BLaER1 (cell line): Measurements from ENCODE around the gene TOR4A.

Experiments
- H3K27ac ChIP-seq: shearing (Covaris generic); formaldehyde crosslinking; 2 replicates; pipeline ENCODE4 v1.8.1; 2022
- H3K27me3 ChIP-seq: shearing (Covaris generic); formaldehyde crosslinking; 2 replicates; pipeline ENCODE4 v1.8.1; 2022
- H3K36me3 ChIP-seq: shearing (Covaris generic); formaldehyde crosslinking; 2 replicates; pipeline ENCODE4 v1.8.1; 2022
- H3K4me1 ChIP-seq: shearing (Covaris generic); formaldehyde crosslinking; 2 replicates; pipeline ENCODE4 v1.8.1; 2022
- H3K4me2 ChIP-seq: shearing (Covaris generic); formaldehyde crosslinking; 2 replicates; pipeline ENCODE4 v1.8.1; 2022
- H3K4me3 ChIP-seq: shearing (Covaris generic); formaldehyde crosslinking; 2 replicates; pipeline ENCODE4 v1.8.1; 2022
- H3K9ac ChIP-seq: shearing (Covaris generic); formaldehyde crosslinking; 2 replicates; pipeline ENCODE4 v1.8.1; 2022
- H3K9me3 ChIP-seq: shearing (Covaris generic); formaldehyde crosslinking; 2 replicates; pipeline ENCODE4 v1.8.1; 2022
- H4K20me1 ChIP-seq: shearing (Covaris generic); formaldehyde crosslinking; 2 replicates; pipeline ENCODE4 v1.8.1; 2022
- Cebpa-rat ChIP-seq: shearing (Covaris generic); IDR thresholded peaks from 2 replicates; pipeline ENCODE4 v1.8.1; 2022

Gene TOR4A

DNA sequence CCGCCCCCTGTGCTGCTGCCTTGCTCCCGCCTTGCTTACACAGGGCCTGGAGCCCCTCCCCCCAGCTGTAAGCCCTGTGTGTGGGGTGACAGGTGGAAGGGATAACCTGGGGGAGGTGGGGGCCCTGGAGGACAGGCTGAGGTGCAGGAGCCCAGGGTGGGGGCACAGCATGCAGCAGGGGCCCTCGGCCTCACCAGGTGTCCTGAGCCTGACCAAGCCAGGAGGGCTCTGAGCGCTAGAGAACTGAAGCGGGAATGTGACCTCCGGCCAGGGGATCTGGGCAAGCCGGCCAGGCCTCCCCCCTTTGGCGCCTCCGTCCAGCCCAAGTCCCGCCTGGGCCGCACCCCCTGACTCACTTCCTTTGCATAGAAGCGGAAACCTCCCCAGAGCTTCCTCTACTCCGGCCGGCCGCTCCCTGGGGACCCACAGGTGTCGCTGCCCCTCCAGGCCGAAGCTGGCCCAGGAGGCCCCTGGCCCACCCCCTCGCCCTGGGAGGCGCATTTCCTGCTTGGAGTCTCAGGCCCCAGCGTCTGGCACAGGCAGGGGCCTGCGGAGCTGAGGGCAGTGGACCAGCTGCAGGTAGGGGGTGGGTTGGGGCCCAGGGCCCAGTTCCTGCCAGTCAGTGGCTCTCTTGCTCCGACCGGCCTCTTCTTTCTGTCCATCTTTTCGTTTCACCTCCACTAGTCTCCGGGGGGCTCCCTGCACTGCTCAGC, at the start of gene TOR4A:
Gene TOR4A (plus strand): TSS at position 398 of the 713 bp plus-strand sequence. CDS start 964 bp downstream, outside the sequence.
- H3K27me3 ChIP-seq: no peaks in the 10 kb centered on the region
- H3K36me3 ChIP-seq: peaks cover 26% of the 10 kb centered on the region
- peaks cover 7% of the 10 kb centered on the region; the same call in 1 of the 2 replicates for H4K20me1 ChIP-seq
- H3K4me3 ChIP-seq: peak within 1 kb of the TSS; percentile 62
- peaks cover 100% of the 10 kb centered on the region for H3K4me1 ChIP-seq
- H3K9me3 ChIP-seq: no peaks in the 10 kb centered on the region
- TF ChIP-seq Cebpa-rat: no peak
- peak within 1 kb of the TSS; percentile 94 for H3K27ac ChIP-seq
- H3K4me2 ChIP-seq: peak within 1 kb of the TSS; percentile 92
- H3K9ac ChIP-seq: peak within 1 kb of the TSS; percentile 78

DNA sequence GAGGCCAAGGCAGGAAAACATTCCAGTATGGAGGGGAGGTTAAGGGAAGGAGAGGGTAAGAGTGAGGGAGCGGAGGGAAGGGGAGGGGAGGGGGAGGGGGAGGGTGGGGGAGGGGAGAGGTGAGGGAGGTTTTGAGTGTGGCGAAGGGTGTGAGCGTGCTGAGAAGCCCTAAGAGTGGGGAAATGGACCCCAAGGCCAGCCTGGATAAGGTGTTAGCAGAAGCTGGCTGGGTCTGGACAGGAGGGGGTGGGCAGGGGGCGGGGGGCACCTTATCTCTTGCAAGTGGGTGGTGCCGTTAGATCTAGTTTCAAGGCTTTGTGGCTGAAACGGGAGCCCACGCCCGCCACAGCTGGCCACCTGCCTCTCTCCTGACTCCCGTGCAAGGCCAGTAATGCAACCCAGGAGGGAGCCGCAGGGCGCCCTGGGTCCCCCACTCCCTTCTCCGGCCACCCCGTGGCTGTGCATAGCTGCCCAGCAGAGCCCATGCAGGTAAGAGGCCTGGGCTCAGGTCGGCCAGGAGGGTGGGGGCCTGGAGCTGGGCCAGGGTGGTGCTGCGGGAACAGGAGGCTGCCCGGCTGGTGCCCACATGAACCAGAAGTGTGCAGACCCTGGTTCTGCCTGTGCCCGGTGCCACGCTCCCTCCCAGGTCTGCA, 49.5 kb upstream of the TOR4A start:
- Histone ChIP-seq H4K20me1 (no peaks in the 10 kb centered on the region), H3K36me3 (no peaks in the 10 kb centered on the region), H3K4me1 (peaks cover 76% of the 10 kb centered on the region), H3K9ac (no peak overlapping the region), H3K4me3 (no peak overlapping the region), H3K4me2 (peak overlapping the region; percentile 83), H3K27ac (no peak overlapping the region), H3K9me3 (no peaks in the 10 kb centered on the region), H3K27me3 (no peaks in the 10 kb centered on the region)
- TF ChIP-seq Cebpa-rat: no peak

GRCh38 chr9:137228506-137228967, 49.0 kb upstream of the TOR4A start:
- H3K27me3 ChIP-seq: no peaks in the 10 kb centered on the region
- H4K20me1 ChIP-seq: no peaks in the 10 kb centered on the region
- no peak overlapping the region for H3K9ac ChIP-seq
- H3K36me3 ChIP-seq: no peaks in the 10 kb centered on the region
- peaks cover 74% of the 10 kb centered on the region for H3K4me1 ChIP-seq
- peak overlapping the region; percentile 83 for H3K4me2 ChIP-seq
- 0 out of 2 replicates have a peak overlapping the region, but pooled peaks have one; percentile 50 for H3K27ac ChIP-seq
- no peaks in the 10 kb centered on the region for H3K9me3 ChIP-seq
- H3K4me3 ChIP-seq: no peak overlapping the region
- no peak for TF ChIP-seq Cebpa-rat

DNA sequence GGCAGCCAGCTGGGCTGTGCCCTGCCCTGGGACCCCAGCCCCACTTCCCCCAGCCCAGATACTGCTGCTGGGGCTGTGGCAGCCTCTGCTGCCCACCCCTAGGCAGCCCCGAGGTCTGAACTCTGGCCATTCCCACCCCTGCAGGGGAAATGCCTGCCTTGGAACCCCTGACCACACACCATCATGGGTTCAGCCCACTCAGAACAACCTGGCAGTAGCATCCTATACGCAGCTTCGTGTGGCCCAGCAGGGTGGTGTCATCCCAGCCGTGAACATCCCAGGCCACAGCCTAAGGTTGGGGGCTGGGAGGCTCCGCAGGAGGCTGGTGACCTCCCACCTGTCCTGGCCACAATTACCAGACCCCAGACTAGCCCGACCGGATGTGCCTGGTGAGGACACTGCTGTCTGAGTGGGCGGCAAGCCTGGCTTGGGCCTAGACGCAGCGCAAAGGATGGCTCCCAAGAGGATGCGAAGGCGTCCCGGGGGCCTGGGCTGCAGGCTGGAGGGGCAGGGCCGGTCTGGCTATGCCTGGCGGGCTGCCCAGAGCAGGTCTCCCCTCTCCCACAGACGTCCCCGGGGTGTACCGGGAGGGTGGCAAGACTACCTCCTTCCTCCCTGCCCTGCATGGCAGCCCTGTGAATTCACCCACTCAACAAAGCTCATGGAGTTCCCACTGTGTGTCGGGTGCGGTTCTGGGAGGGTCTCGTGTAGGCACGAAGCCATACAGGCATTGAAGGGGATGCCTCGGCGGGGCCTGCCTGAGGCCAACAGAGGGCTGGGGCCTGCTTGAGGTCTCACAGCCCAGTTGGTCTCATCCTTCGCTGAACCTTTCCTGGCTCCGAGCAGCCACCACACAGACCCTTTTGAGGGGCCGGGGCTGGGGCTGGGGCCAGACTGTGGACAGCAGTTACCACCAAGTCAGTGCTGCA, 48.3 kb upstream of the TOR4A start:
- no peak for TF ChIP-seq Cebpa-rat
- Histone ChIP-seq H3K9me3 (no peaks in the 10 kb centered on the region), H3K4me2 (peak overlapping the region; percentile 83), H3K27me3 (no peaks in the 10 kb centered on the region), H3K27ac (peak overlapping the region; percentile 50), H3K9ac (peak overlapping the region; percentile 32; the same call in 1 of the 2 replicates), H4K20me1 (peaks cover 2% of the 10 kb centered on the region; the same call in 1 of the 2 replicates), H3K4me3 (no peak overlapping the region), H3K4me1 (peaks cover 71% of the 10 kb centered on the region), H3K36me3 (no peaks in the 10 kb centered on the region)

DNA sequence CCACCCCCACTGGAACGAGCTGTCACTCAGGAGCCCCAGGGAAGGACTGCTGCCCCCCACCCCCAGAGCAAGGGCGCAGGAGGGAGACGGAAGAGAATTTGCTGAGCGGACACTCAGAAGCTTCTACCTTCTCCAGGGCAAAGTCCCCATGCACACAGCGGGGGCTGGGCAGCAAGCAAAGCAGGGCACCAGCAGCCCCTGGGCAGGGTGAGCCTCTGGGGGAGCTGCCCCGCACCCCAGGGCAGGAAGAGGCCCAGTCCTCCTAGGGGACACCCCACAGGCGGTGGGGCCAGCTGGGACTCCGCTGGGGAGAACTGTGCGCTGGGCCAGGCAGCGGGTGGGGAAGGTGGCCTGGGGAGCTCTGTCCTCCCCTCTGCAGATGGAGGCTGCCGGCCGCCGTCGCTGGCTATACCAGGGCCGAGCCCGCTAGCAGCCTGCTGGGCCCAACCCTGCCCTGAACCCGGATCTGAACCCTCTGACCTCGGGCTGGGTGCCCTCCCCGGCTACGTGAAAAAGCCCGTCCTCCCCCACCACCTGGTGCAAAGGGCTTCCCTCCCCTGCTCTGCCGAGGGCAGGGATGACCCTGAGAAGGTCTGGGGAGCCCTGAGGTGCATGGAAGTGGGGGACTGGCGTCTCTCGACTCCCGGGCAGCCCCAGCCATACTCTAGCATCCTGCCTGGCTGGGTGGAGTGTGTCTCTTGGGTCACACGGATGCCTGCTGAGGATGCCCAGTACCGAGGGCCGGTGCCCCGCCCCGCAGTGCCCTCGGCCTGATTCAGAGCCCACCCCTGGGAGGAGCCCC, 47.4 kb upstream of the TOR4A start:
- no peaks in the 10 kb centered on the region for H3K27me3 ChIP-seq
- H3K36me3 ChIP-seq: no peaks in the 10 kb centered on the region
- H3K4me2 ChIP-seq: peak overlapping the region; percentile 83
- peak overlapping the region; percentile 32 for H3K9ac ChIP-seq
- H3K4me1 ChIP-seq: peaks cover 71% of the 10 kb centered on the region
- TF ChIP-seq Cebpa-rat: no peak
- peak overlapping the region; percentile 50 for H3K27ac ChIP-seq
- no peaks in the 10 kb centered on the region for H3K9me3 ChIP-seq
- H3K4me3 ChIP-seq: no peak overlapping the region
- H4K20me1 ChIP-seq: peaks cover 8% of the 10 kb centered on the region; the same call in 1 of the 2 replicates

DNA sequence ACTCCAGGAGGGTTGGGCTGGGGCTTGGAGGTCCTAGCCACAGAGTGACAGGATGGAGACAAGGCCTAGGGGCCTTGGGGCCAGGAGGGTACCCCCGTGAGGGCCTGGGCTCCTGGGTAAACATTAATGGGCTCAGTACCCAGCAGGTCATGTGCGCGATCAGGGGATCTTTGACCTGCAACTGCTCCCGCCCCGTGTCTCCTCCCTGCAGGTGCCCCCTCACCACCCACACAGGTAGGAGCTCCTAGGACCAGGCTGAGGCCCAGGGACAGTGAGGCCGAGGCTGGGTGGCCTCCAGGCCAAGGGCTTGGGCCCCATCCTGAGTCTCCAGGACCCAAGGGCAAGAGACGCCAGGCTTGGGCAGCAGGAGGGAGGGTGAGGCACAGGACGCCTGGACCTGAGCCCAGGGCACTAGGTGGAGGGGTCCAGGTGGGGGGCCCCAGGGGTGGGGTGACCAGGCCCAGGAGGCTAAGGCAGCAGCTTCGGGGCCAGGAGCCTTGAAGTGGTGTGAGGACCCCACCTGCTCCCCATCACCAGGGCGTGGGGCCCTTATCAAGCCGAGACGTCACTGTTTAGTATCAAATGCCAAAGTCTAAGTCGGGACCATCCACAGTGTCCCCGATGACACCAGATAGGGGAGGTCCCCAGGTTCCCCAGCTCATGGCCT, 46.7 kb upstream of the TOR4A start, which contains the start of gene SLC34A3:
Gene SLC34A3 (plus strand): TSS at position 197 of the 667 bp plus-strand sequence. CDS start 802 bp downstream, outside the sequence.
- no peak for TF ChIP-seq Cebpa-rat
- Histone ChIP-seq H3K4me3 (no peak within 1 kb of the TSS), H3K4me1 (peaks cover 71% of the 10 kb centered on the region), H4K20me1 (peaks cover 15% of the 10 kb centered on the region; the same call in 1 of the 2 replicates), H3K36me3 (no peaks in the 10 kb centered on the region), H3K4me2 (peak within 1 kb of the TSS; percentile 83), H3K9me3 (no peaks in the 10 kb centered on the region), H3K9ac (peak within 1 kb of the TSS; percentile 32), H3K27me3 (no peaks in the 10 kb centered on the region), H3K27ac (peak within 1 kb of the TSS; percentile 50)

DNA sequence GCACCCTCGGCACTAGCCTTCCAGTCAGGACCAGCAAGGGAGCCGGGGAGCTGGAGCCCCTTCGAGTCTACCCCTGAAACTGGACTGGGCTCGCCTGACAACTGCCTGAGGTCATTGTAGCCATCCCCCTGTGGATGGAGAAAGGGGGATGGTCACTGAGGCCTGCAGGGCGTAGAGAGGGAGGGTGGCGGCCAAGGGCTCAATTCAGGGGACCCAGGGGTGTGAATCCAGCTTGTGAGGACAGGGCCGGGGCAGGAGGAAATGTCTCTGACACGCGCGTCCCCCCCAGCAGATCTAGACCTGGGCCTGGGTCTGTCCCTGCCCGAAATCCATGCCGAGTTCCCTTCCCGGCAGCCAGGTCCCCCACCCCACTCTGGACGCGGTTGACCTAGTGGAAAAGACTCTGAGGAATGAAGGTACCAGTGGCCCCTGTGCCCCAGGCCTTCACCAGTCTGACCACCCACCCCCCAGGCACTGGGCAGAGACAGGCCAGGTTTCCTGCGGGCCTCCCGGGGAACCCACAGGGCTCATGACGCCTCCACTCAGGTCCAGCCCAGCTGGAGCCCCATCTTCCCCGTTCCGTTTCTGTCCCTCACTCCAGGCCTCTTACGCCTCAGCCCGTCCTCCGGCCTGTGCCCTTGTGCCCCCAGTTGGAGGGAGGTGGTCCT, 46.0 kb upstream of the TOR4A start:
- H3K36me3 ChIP-seq: no peaks in the 10 kb centered on the region
- H3K27ac ChIP-seq: 0 out of 2 replicates have a peak overlapping the region, but pooled peaks have one; percentile 12
- no peak overlapping the region for H3K4me3 ChIP-seq
- no peaks in the 10 kb centered on the region for H3K27me3 ChIP-seq
- H3K4me2 ChIP-seq: peak overlapping the region; percentile 25; the same call in 1 of the 2 replicates
- no peaks in the 10 kb centered on the region for H3K9me3 ChIP-seq
- H3K9ac ChIP-seq: 0 out of 2 replicates have a peak overlapping the region, but pooled peaks have one; percentile 46
- H3K4me1 ChIP-seq: peaks cover 76% of the 10 kb centered on the region
- TF ChIP-seq Cebpa-rat: no peak
- H4K20me1 ChIP-seq: peaks cover 17% of the 10 kb centered on the region; the same call in 1 of the 2 replicates

DNA sequence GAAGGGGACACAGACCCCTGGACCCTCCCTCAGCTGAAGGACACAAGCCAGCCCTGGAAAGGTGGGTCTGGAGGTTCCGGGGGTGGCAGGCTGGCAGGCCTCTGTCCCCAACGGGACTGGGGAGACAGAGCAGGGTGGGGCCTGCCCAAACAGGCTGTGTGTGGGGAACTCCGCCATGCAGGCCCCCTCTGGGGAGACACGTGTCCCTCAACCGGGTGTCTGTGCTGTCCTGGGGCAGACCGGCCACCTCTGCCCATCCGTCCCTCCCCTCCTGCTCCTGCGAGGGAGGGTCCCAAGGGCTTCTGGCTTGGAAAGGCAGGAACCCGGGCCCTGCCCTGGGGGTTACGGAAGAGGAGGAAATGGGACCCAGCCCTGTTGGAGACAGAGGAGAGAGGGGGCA, 45.4 kb upstream of the TOR4A start:
- H3K36me3 ChIP-seq: no peaks in the 10 kb centered on the region
- H3K27me3 ChIP-seq: no peaks in the 10 kb centered on the region
- peaks cover 17% of the 10 kb centered on the region; the same call in 1 of the 2 replicates for H4K20me1 ChIP-seq
- 0 out of 2 replicates have a peak overlapping the region, but pooled peaks have one; percentile 46 for H3K9ac ChIP-seq
- no peak overlapping the region for H3K4me3 ChIP-seq
- H3K4me1 ChIP-seq: peaks cover 80% of the 10 kb centered on the region
- peak overlapping the region; percentile 25 for H3K4me2 ChIP-seq
- H3K9me3 ChIP-seq: no peaks in the 10 kb centered on the region
- no peak for TF ChIP-seq Cebpa-rat
- H3K27ac ChIP-seq: 0 out of 2 replicates have a peak overlapping the region, but pooled peaks have one; percentile 12
